ENCODE results near the gene SLC1A2. TPM values are rescaled to one million over a fixed set of nuclear protein-coding genes. Genes with fewer than 3 reads are reported as not detected.

SLC1A2 gene
- total RNA-seq, 1 experiment from 2014 or later = 0.25 TPM

DNA sequence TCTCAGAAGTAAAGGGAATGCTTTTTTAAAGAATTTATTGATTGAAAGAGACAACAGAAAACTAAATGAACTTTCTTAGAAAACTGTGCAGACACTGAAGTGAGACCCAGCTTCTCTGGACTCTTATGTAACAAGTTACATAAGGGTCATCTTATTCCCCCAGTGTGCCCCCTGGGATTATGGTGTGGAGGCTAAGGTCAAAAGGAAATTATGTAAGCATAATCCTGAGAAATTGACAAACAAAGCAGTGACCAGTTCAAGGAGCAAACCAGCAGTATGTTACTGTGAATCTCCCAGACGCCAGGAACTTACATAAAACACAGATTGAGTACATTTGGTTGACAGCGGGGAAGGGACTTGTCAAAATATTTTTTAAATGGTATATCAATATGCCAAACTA is 78.6 kb downstream of the SLC1A2 start:
- ChIA-PET RAD21 (ENCODE audit: low non-redundant PET in 1 of 2, low total read pairs in 2 of 2, uncharacterized antibody in 2 of 2, unreplicated experiment in 2 of 2) (no interaction called here), CTCF (no interaction called here), POLR2A (no interaction called here)
- Histone ChIP-seq H3K4me3 (replicated peaks in 1 of 2; ENCODE audit: low read depth in 1 of 2, low read length in 2 of 2) (no peak overlapping the region), H3K9me2 (ENCODE audit: insufficient read depth) (no peaks in the 10 kb centered on the region), H3K27me3 (ENCODE audit: insufficient read depth, low read length) (no peaks in the 10 kb centered on the region), H4K20me1 (ENCODE audit: insufficient read depth) (no peaks in the 10 kb centered on the region), H3K4me2 (ENCODE audit: low read length) (no peak overlapping the region), H3K79me2 (ENCODE audit: insufficient read depth, low read length) (no peaks in the 10 kb centered on the region), H3K4me1 (ENCODE audit: control insufficient read depth in 1 of 2, insufficient read depth in 2 of 2, low read length in 2 of 2) (peaks cover 8 to 27% of the 10 kb centered on the region in 2 experiments; a peak in 3 of 4 replicates), H3K36me3 (ENCODE audit: control insufficient read depth in 1 of 2, insufficient read depth in 2 of 2, low read length in 2 of 2) (no peaks in the 10 kb centered on the region), H3K9ac (ENCODE audit: low read length) (no peak overlapping the region), H3K9me3 (ENCODE audit: control insufficient read depth in 1 of 2, insufficient read depth in 1 of 2, low read depth in 1 of 2, low read length in 2 of 2) (no peaks in the 10 kb centered on the region), H2AFZ (ENCODE audit: low read depth, low read length, poor library complexity, severe bottlenecking) (no peak overlapping the region), H3K27ac (ENCODE audit: low read depth, low read length) (no peak overlapping the region)
- DNase-seq (ENCODE audit: low read depth, low spot score) (no peak), ATAC-seq (no peak)
- TF ChIP-seq, protein P1, sequence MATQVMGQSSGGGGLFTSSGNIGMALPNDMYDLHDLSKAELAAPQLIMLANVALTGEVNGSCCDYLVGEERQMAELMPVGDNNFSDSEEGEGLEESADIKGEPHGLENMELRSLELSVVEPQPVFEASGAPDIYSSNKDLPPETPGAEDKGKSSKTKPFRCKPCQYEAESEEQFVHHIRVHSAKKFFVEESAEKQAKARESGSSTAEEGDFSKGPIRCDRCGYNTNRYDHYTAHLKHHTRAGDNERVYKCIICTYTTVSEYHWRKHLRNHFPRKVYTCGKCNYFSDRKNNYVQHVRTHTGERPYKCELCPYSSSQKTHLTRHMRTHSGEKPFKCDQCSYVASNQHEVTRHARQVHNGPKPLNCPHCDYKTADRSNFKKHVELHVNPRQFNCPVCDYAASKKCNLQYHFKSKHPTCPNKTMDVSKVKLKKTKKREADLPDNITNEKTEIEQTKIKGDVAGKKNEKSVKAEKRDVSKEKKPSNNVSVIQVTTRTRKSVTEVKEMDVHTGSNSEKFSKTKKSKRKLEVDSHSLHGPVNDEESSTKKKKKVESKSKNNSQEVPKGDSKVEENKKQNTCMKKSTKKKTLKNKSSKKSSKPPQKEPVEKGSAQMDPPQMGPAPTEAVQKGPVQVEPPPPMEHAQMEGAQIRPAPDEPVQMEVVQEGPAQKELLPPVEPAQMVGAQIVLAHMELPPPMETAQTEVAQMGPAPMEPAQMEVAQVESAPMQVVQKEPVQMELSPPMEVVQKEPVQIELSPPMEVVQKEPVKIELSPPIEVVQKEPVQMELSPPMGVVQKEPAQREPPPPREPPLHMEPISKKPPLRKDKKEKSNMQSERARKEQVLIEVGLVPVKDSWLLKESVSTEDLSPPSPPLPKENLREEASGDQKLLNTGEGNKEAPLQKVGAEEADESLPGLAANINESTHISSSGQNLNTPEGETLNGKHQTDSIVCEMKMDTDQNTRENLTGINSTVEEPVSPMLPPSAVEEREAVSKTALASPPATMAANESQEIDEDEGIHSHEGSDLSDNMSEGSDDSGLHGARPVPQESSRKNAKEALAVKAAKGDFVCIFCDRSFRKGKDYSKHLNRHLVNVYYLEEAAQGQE (IDR thresholded peaks at IDR 0.05; ENCODE audit: low read depth) = no peak
- TF ChIP-seq, protein P2, sequence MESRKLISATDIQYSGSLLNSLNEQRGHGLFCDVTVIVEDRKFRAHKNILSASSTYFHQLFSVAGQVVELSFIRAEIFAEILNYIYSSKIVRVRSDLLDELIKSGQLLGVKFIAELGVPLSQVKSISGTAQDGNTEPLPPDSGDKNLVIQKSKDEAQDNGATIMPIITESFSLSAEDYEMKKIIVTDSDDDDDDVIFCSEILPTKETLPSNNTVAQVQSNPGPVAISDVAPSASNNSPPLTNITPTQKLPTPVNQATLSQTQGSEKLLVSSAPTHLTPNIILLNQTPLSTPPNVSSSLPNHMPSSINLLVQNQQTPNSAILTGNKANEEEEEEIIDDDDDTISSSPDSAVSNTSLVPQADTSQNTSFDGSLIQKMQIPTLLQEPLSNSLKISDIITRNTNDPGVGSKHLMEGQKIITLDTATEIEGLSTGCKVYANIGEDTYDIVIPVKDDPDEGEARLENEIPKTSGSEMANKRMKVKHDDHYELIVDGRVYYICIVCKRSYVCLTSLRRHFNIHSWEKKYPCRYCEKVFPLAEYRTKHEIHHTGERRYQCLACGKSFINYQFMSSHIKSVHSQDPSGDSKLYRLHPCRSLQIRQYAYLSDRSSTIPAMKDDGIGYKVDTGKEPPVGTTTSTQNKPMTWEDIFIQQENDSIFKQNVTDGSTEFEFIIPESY (IDR thresholded peaks at IDR 0.05; ENCODE audit: extremely low read depth, insufficient replicate concordance, low read length) = no peak
- TF ChIP-seq SRF (IDR thresholded peaks at IDR 0.05; ENCODE audit: low read depth) (no peak), SIN3A (IDR thresholded peaks at IDR 0.05; ENCODE audit: low read depth) (no peak), EGR1 (IDR thresholded peaks at IDR 0.05; ENCODE audit: low read depth) (no peak), POLR2A (IDR thresholded peaks at IDR 0.05; ENCODE audit: borderline replicate concordance, extremely low read depth, insufficient read depth, insufficient read length) (no peak), EZH2phosphoT487 (IDR thresholded peaks at IDR 0.05; ENCODE audit: borderline replicate concordance) (no peak), TCF7L2 (IDR thresholded peaks at IDR 0.05; ENCODE audit: borderline replicate concordance, extremely low read depth, insufficient read depth, insufficient read length) (no peak), ZNF274 (IDR thresholded peaks at IDR 0.05; ENCODE audit: low read depth, low read length) (no peak), YY1 (IDR thresholded peaks at IDR 0.05; ENCODE audit: extremely low read depth, insufficient replicate concordance, low read depth, low read length) (no peak), ELF1 (IDR thresholded peaks at IDR 0.05; ENCODE audit: borderline replicate concordance, low read depth) (no peak), POLR2AphosphoS5 (IDR thresholded peaks at IDR 0.05; ENCODE audit: low read depth, low read length) (no peak), JUND (IDR thresholded peaks at IDR 0.05) (no peak), CEBPB (IDR thresholded peaks at IDR 0.05; ENCODE audit: low read depth) (no peak), RAD21 (IDR thresholded peaks at IDR 0.05; ENCODE audit: low read depth) (no peak), SP1 (IDR thresholded peaks at IDR 0.05; ENCODE audit: low read depth) (no peak)
- TF ChIP-seq, protein P3, sequence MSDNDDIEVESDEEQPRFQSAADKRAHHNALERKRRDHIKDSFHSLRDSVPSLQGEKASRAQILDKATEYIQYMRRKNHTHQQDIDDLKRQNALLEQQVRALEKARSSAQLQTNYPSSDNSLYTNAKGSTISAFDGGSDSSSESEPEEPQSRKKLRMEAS (IDR thresholded peaks at IDR 0.05) = no peak
- TF ChIP-seq, protein P4, sequence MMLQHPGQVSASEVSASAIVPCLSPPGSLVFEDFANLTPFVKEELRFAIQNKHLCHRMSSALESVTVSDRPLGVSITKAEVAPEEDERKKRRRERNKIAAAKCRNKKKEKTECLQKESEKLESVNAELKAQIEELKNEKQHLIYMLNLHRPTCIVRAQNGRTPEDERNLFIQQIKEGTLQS (IDR thresholded peaks at IDR 0.05) = no peak
- TF ChIP-seq, protein P5, sequence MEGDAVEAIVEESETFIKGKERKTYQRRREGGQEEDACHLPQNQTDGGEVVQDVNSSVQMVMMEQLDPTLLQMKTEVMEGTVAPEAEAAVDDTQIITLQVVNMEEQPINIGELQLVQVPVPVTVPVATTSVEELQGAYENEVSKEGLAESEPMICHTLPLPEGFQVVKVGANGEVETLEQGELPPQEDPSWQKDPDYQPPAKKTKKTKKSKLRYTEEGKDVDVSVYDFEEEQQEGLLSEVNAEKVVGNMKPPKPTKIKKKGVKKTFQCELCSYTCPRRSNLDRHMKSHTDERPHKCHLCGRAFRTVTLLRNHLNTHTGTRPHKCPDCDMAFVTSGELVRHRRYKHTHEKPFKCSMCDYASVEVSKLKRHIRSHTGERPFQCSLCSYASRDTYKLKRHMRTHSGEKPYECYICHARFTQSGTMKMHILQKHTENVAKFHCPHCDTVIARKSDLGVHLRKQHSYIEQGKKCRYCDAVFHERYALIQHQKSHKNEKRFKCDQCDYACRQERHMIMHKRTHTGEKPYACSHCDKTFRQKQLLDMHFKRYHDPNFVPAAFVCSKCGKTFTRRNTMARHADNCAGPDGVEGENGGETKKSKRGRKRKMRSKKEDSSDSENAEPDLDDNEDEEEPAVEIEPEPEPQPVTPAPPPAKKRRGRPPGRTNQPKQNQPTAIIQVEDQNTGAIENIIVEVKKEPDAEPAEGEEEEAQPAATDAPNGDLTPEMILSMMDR (IDR thresholded peaks at IDR 0.05 in 2 of 3, conservative IDR thresholded peaks at IDR 0.05 in 1 of 3; ENCODE audit: borderline replicate concordance in 1 of 3, insufficient read depth in 1 of 3, low read depth in 2 of 3, low read length in 2 of 3) = no peak
- intact Hi-C loops (cut with micrococcal nuclease) = no loop called here
- BruUV-seq (replicated peaks) = no TSS peak

All from HCT116 (cell line).